H1 (cell line): ENCODE measurements around the gene DENND1A. TPM values are rescaled to one million over a fixed set of nuclear protein-coding genes. Genes with fewer than 3 reads are reported as not detected.

Source experiments
- CTCF ChIA-PET: fragments of 300-600 bp; sonication (Branson Sonifier 250); formaldehyde crosslinking; loops from one replicate; lab custom pipeline; 2021; ENCODE audit not compliant: partially characterized antibody; lab: Charles Lee
- POLR2A ChIA-PET: fragments of 300-600 bp; sonication (Branson Sonifier 250); formaldehyde crosslinking; loops from one replicate; lab custom pipeline; 2021; ENCODE audit warnings: inconsistent platforms; ENCODE audit not compliant: partially characterized antibody; lab: Charles Lee
- DNase-seq, 2 experiments: peaks; one replicate each; pipeline versions ENCODE4 v3.0.0 to v3.0.0-alpha.2; 2010 to 2022; ENCODE audit warnings: low spot score in 2 of 2, low read depth in 1 of 2, mixed read lengths in 1 of 2
- FAIRE-seq: peaks from 2 replicates; lab custom pipeline; 2011; peaks lifted over from hg19 to GRCh38; lab: Jason Lieb, UNC
- H2AFZ ChIP-seq: 2 replicates; pipeline ENCODE4 v1.8.1; 2012; ENCODE audit warnings: low read length, inconsistent platforms
- H2AK5ac ChIP-seq: 2 replicates; pipeline ENCODE4 v1.6.1; 2013; ENCODE audit warnings: low read depth, low read length
- H2BK120ac ChIP-seq: replicated peaks from 2 replicates; pipeline ENCODE3; 2013; ENCODE audit warnings: low read depth, low read length, inconsistent platforms
- H2BK12ac ChIP-seq: 2 replicates; pipeline ENCODE4 v1.6.1; 2013; ENCODE audit warnings: low read depth, low read length
- H2BK15ac ChIP-seq: 2 replicates; pipeline ENCODE4 v1.6.1; 2013; ENCODE audit warnings: low read length
- H2BK20ac ChIP-seq: 2 replicates; pipeline ENCODE4 v1.6.1; 2013; ENCODE audit warnings: low read length
- H2BK5ac ChIP-seq: 2 replicates; pipeline ENCODE4 v1.6.1; 2013; ENCODE audit warnings: low read depth, low read length
- H3K14ac ChIP-seq: 2 replicates; pipeline ENCODE4 v1.6.1; 2013; ENCODE audit warnings: inconsistent platforms; ENCODE audit not compliant: insufficient read length
- H3K18ac ChIP-seq: 2 replicates; pipeline ENCODE4 v1.6.1; 2013; ENCODE audit warnings: low read length; ENCODE audit errors: extremely low read depth
- H3K23ac ChIP-seq: 2 replicates; pipeline ENCODE4 v1.6.1; 2013; ENCODE audit warnings: inconsistent platforms; ENCODE audit not compliant: insufficient read length
- H3K23me2 ChIP-seq: 2 replicates; pipeline ENCODE4 v1.6.1; 2013; ENCODE audit warnings: low read depth, low read length
- H3K27ac ChIP-seq: 2 replicates; pipeline ENCODE4 v1.6.1; 2011; ENCODE audit warnings: low read depth, low read length, inconsistent platforms
- H3K27me3 ChIP-seq, 4 experiments: replicated peaks in 1 of 4; 1 replicate in 1 of 4; 2 replicates in 3 of 4; pipeline versions ENCODE4 v1.6.1 to v1.8.1; 2011 to 2013; ENCODE audit warnings: low read length in 3 of 4, mild to moderate bottlenecking in 3 of 4, inconsistent platforms in 2 of 4, mixed read lengths in 2 of 4, moderate library complexity in 1 of 4; ENCODE audit not compliant: control insufficient read depth in 3 of 4, insufficient read depth in 3 of 4; ENCODE audit errors: extremely low read depth in 1 of 4
- H3K36me3 ChIP-seq, 4 experiments: 2 replicates each; pipeline versions ENCODE4 v1.6.1 to v1.8.1; 2011 to 2013; ENCODE audit warnings: mild to moderate bottlenecking in 4 of 4, low read length in 3 of 4, moderate library complexity in 2 of 4, control low read depth in 1 of 4, inconsistent platforms in 1 of 4; ENCODE audit not compliant: insufficient read depth in 4 of 4, control insufficient read depth in 2 of 4
- H3K4ac ChIP-seq: replicated peaks from 2 replicates; pipeline ENCODE3; 2013; ENCODE audit warnings: low read length, low read depth, mixed read lengths, inconsistent platforms; ENCODE audit not compliant: insufficient read length
- H3K4me1 ChIP-seq, 4 experiments: replicated peaks in 1 of 4; 1 replicate in 1 of 4; 2 replicates in 3 of 4; pipeline versions ENCODE4 v1.6.1 to v1.8.1; 2011 to 2013; ENCODE audit warnings: low read length in 3 of 4, inconsistent platforms in 2 of 4, mixed read lengths in 1 of 4; ENCODE audit not compliant: insufficient read depth in 4 of 4, control insufficient read depth in 3 of 4
- H3K4me2 ChIP-seq, 2 experiments: 2 replicates each; pipeline versions ENCODE4 v1.6.1 to v1.8.1; 2011 to 2013; ENCODE audit warnings: low read depth in 2 of 2, low read length in 2 of 2, control low read depth in 1 of 2, inconsistent platforms in 1 of 2, mild to moderate bottlenecking in 1 of 2; ENCODE audit not compliant: insufficient read depth in 1 of 2
- H3K4me3 ChIP-seq, 4 experiments: fragments of 200-600, 300-600 bp in 1 of 4; sonication (generic), shearing (Covaris generic), sonication (Bioruptor Twin) in 1 of 4; 2 replicates each; pipeline versions ENCODE4 v1.5.1 to v1.8.1; 2011 to 2016; ENCODE audit warnings: low read length in 4 of 4, low read depth in 3 of 4, control low read depth in 2 of 4, inconsistent platforms in 2 of 4, mild to moderate bottlenecking in 2 of 4, mixed read lengths in 1 of 4, moderate library complexity in 1 of 4; ENCODE audit not compliant: insufficient read depth in 2 of 4; ENCODE audit errors: extremely low read depth in 1 of 4
- H3K56ac ChIP-seq: replicated peaks from 2 replicates; pipeline ENCODE3; 2013; ENCODE audit warnings: low read depth, mild to moderate bottlenecking, mixed read lengths, low read length, inconsistent platforms; ENCODE audit not compliant: insufficient read length
- H3K79me1 ChIP-seq: 2 replicates; pipeline ENCODE4 v1.6.1; 2013; ENCODE audit warnings: low read depth, low read length, control low read depth
- H3K79me2 ChIP-seq, 2 experiments: 2 replicates each; pipeline versions ENCODE4 v1.6.1 to v1.8.1; 2012 to 2013; ENCODE audit warnings: low read length in 2 of 2, mild to moderate bottlenecking in 2 of 2, inconsistent platforms in 1 of 2; ENCODE audit not compliant: insufficient read depth in 2 of 2, control insufficient read depth in 1 of 2
- H3K9ac ChIP-seq, 4 experiments: replicated peaks in 1 of 4; 1 replicate in 1 of 4; 2 replicates in 3 of 4; pipeline versions ENCODE4 v1.6.1 to v1.8.1; 2011 to 2013; ENCODE audit warnings: low read depth in 3 of 4, low read length in 3 of 4, control low read depth in 2 of 4, mild to moderate bottlenecking in 2 of 4, moderate library complexity in 2 of 4, inconsistent platforms in 1 of 4; ENCODE audit errors: extremely low read depth in 1 of 4
- H3K9me3 ChIP-seq, 2 experiments: 2 replicates each; pipeline versions ENCODE4 v1.6.1 to v1.8.1; 2012 to 2013; ENCODE audit warnings: mild to moderate bottlenecking in 2 of 2, moderate library complexity in 2 of 2, control low read depth in 1 of 2, inconsistent platforms in 1 of 2, low read depth in 1 of 2, low read length in 1 of 2, mixed read lengths in 1 of 2; ENCODE audit not compliant: insufficient read depth in 2 of 2
- H4K20me1 ChIP-seq, 2 experiments: replicated peaks in 1 of 2; 2 replicates each; pipeline versions ENCODE3 to v1.8.1; 2011 to 2013; ENCODE audit warnings: inconsistent platforms in 2 of 2, low read length in 2 of 2, mild to moderate bottlenecking in 1 of 2; ENCODE audit not compliant: insufficient read depth in 2 of 2, control insufficient read depth in 1 of 2
- H4K5ac ChIP-seq: 2 replicates; pipeline ENCODE4 v1.6.1; 2013; ENCODE audit warnings: low read length, low read depth, mixed read lengths, inconsistent platforms; ENCODE audit not compliant: insufficient read length
- H4K8ac ChIP-seq: 2 replicates; pipeline ENCODE4 v1.8.0; 2013; ENCODE audit warnings: mild to moderate bottlenecking, moderate library complexity, low read length, inconsistent platforms; ENCODE audit not compliant: insufficient read depth; ENCODE audit errors: extremely low read depth
- H4K91ac ChIP-seq: replicated peaks from 2 replicates; pipeline ENCODE3; 2013; ENCODE audit warnings: low read length, mixed read lengths, inconsistent platforms; ENCODE audit not compliant: insufficient read length
- RNF2 ChIP-seq: fragments of 200-900, 300-1000 bp; sonication (generic); IDR thresholded peaks from 2 replicates; pipeline ENCODE4 v1.7.1; 2016; ENCODE audit warnings: borderline replicate concordance, low read depth, mild to moderate bottlenecking, antibody characterized with exemption, low read length; ENCODE audit not compliant: poor library complexity, severe bottlenecking; ENCODE audit errors: missing control alignments
- SRF ChIP-seq: IDR thresholded peaks from 2 replicates; pipeline ENCODE4 v1.6.1; 2011; ENCODE audit warnings: mild to moderate bottlenecking, low read depth, low read length, moderate library complexity
- ZNF274 ChIP-seq: IDR thresholded peaks from 2 replicates; pipeline ENCODE4 v1.7.0; 2012; ENCODE audit warnings: low read length, borderline replicate concordance; ENCODE audit errors: extremely low read depth
- WGBS, 2 experiments: shearing (Covaris generic) in 1 of 2; methylation state at CpG; one replicate each; pipeline versions ENCODE4 v1.1.6 to v1.1.7; 2013 to 2015; ENCODE audit warnings: low lambda C conversion rate in 2 of 2, mixed read lengths in 2 of 2, inconsistent platforms in 1 of 2, low coverage in 1 of 2, missing lambda C conversion rate in 1 of 2; ENCODE audit not compliant: insufficient replicate concordance in 2 of 2, insufficient coverage in 1 of 2, insufficient read length in 1 of 2; ENCODE audit errors: extremely low coverage in 1 of 2, missing lambda C conversion rate in 1 of 2; 5-methylcytosine and 5-hydroxymethylcytosine counted together
- polyA plus RNA-seq, 7 experiments: library from polyadenylated mRNA; depleted of rRNA in 3 of 7; stranded (reverse) in 5 of 7; unstranded in 2 of 7; fragments of >200 nt in 5 of 7; fragments of 200-250 nt in 2 of 7; gene quantifications; 1 replicate in 5 of 7; 2 replicates in 1 of 7; 4 replicates in 1 of 7; pipeline versions ENCODE4 v1.2.1 to v1.2.3, GENCODE V29; 2011 to 2013; ENCODE audit warnings: missing spikeins in 2 of 7, mixed read lengths in 2 of 7
- total RNA-seq: library from RNA; stranded (reverse); fragmentation: NEBNext Ultra II Directional; extraction: Animal tissue kit (Norgen Biotek cat#: 25700); gene quantifications from 2 replicates; pipeline ENCODE4 v1.2.1, GENCODE V29; 2021
- TF ChIP-seq, protein P1 (sequence below): IDR thresholded peaks from 2 replicates; pipeline ENCODE4 v1.6.1; 2011; ENCODE audit warnings: low read length, improper control_type of control experiment
- TF ChIP-seq, protein P2 (sequence below): IDR thresholded peaks from 2 replicates; pipeline ENCODE4 v1.6.1; 2012; ENCODE audit warnings: inconsistent platforms

Gene DENND1A
- total and polyA plus RNA-seq, 2 of the 8 experiments (the other 6 are each of a cell fraction or from before 2014, with no cell fraction given), result 24.1 to 26.4 TPM

DNA sequence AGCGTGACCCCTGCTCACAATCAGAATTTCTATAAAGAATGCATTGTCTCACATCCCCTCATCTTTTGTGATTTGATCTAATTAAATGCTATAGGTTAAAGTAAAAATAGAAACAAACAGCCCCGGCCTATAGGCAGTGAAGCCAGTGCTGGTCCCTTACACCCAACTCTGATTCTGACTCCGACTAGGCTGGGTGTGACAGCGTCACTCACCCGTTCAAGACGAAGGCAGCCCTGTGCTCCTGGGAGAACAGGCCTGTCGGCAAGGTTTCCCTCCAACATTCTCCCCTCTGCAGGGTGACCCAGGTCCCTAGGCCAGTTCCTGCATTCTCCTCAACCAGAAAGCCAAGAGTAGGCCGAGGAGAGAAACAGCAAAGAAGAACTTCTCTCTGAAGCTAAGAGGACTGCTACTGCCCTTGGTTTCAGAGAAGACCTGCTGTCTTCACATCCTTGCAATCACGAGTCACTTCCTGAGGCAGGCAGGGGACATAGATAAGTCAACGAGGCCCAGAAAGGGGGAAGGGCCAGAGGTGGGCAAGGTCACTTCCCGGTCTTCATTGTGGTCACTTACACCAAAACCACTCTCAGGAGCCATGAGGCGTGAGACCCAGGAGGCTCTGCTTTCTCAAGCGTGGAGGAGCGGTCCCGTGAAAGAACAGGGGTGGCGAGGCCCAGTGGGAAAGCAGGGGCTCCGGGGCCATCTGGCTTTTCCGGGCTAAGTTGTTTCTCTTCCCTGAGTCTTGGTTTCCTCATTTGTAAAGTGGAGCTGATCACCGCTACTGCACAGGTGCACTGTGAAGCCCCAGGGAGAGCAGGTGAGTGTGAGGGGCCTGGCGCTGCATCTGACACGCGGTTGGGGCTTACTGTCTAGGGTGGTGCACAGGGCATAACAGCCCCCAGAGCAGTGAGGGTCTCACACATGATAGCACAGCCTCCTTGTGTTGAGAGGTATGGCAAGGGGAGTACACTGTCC, 373.2 kb downstream of the DENND1A start:
- CTCF ChIA-PET, result interaction anchor here (0.6 to 1.5 kb wide), 4 partner anchors 16 to 1413 kb away, joined by 3 to 4 read pairs (median 4); no protein-coding TSS in a partner anchor
- 82% methylated on average over 22 of the region's 22 CpGs; no CpG with 5 or more reads in 1 of the 2 experiments for WGBS, 2 experiments
- no peak overlapping the region for H3K56ac ChIP-seq

More for the DNA sequence above, 373.2 kb downstream of the DENND1A start:
- H3K79me1 ChIP-seq, result no peaks in the 10 kb centered on the region
- no peak overlapping the region for H3K23ac ChIP-seq
- no peak overlapping the region for H3K14ac ChIP-seq
- DNase-seq (no peak), FAIRE-seq (no peak)
- H2BK20ac ChIP-seq, result no peak overlapping the region
- H3K4me3 ChIP-seq, result no peak overlapping the region
- POLR2A ChIA-PET, result no interaction called here
- H3K4me2 ChIP-seq, result no peak overlapping the region
- no peak overlapping the region for H3K4ac ChIP-seq
- peaks cover 0 to 1% of the 10 kb centered on the region in 2 experiments for H4K20me1 ChIP-seq
- H2AFZ ChIP-seq, result no peak overlapping the region
- H3K4me1 ChIP-seq, result peaks cover 0 to 9% (median 3%) of the 10 kb centered on the region in 4 experiments; a peak in 5 of 7 replicates
- H2BK12ac ChIP-seq, result no peak overlapping the region
- no peaks in the 10 kb centered on the region for H3K27me3 ChIP-seq
- TF ChIP-seq, protein P1, sequence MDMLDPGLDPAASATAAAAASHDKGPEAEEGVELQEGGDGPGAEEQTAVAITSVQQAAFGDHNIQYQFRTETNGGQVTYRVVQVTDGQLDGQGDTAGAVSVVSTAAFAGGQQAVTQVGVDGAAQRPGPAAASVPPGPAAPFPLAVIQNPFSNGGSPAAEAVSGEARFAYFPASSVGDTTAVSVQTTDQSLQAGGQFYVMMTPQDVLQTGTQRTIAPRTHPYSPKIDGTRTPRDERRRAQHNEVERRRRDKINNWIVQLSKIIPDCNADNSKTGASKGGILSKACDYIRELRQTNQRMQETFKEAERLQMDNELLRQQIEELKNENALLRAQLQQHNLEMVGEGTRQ, result no peak
- no peak for TF ChIP-seq ZNF274
- TF ChIP-seq, protein P2, sequence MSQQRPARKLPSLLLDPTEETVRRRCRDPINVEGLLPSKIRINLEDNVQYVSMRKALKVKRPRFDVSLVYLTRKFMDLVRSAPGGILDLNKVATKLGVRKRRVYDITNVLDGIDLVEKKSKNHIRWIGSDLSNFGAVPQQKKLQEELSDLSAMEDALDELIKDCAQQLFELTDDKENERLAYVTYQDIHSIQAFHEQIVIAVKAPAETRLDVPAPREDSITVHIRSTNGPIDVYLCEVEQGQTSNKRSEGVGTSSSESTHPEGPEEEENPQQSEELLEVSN, result no peak
- TF ChIP-seq RNF2, result no peak
- TF ChIP-seq SRF, result no peak
- no peak overlapping the region for H3K27ac ChIP-seq
- H4K5ac ChIP-seq, result no peak overlapping the region
- H4K91ac ChIP-seq, result no peak overlapping the region
- H3K23me2 ChIP-seq, result no peaks in the 10 kb centered on the region
- no peak overlapping the region for H2BK120ac ChIP-seq
- H3K79me2 ChIP-seq, result no peaks in the 10 kb centered on the region
- peaks cover 0 to 4% (median 0%) of the 10 kb centered on the region in 4 experiments; a peak in 1 of 8 replicates for H3K36me3 ChIP-seq
- no peak overlapping the region for H3K9ac ChIP-seq
- H3K9me3 ChIP-seq, result no peaks in the 10 kb centered on the region
- no peak overlapping the region for H3K18ac ChIP-seq
- H4K8ac ChIP-seq, result no peak overlapping the region
- H2BK15ac ChIP-seq, result 0 out of 2 replicates have a peak overlapping the region, but pooled peaks have one; percentile 51
- H2BK5ac ChIP-seq, result no peak overlapping the region
- H2AK5ac ChIP-seq, result no peak overlapping the region
